Fibroblast of the aortic adventitia (primary cell): ENCODE data around the gene TRPM1. TPM values are rescaled to one million over a fixed set of nuclear protein-coding genes. Genes with fewer than 3 reads are reported as not detected.

Source experiments
- DNase-seq: peaks from one replicate; pipeline ENCODE4 v3.0.0-alpha.2; 2010; ENCODE audit warnings: low read depth
- H3K4me3 ChIP-seq: 2 replicates; pipeline ENCODE4 v1.5.1; 2011; ENCODE audit warnings: low read depth, mild to moderate bottlenecking, control low read depth, low read length, moderate library complexity
- CTCF ChIP-seq: IDR thresholded peaks from 2 replicates; pipeline ENCODE4 v1.5.1; 2011; ENCODE audit warnings: mild to moderate bottlenecking, low read length, control low read depth, inconsistent platforms; ENCODE audit not compliant: insufficient read depth
- total RNA-seq: library from RNA; depleted of rRNA; stranded (reverse); fragments of >200 nt; gene quantifications from 2 replicates; pipeline ENCODE4 v1.2.3, GENCODE V29; 2012; ENCODE audit warnings: low replicate concordance

TRPM1 gene
- total RNA-seq, 1 donor: not detected

GRCh38 chr15:31069360-31070000 is 32.0 kb downstream of the TRPM1 start:
- H3K4me3 ChIP-seq: no peak overlapping the region
- DNase-seq: peak; percentile 43
- no peak for TF ChIP-seq CTCF

GRCh38 chr15:31067890-31068603 is 33.5 kb downstream of the TRPM1 start:
- no peak overlapping the region for H3K4me3 ChIP-seq
- DNase-seq: no peak
- no peak for TF ChIP-seq CTCF

GRCh38 chr15:31065824-31066223 is 35.7 kb downstream of the TRPM1 start:
- DNase-seq: no peak
- H3K4me3 ChIP-seq: no peak overlapping the region
- TF ChIP-seq CTCF: no peak

- no peak for TF ChIP-seq CTCF
- DNase-seq: no peak
- H3K4me3 ChIP-seq: no peak overlapping the region
Measured at GRCh38 chr15:31062911-31063310, 38.6 kb downstream of the TRPM1 start.

GRCh38 chr15:31062310-31062847 is 39.1 kb downstream of the TRPM1 start:
- DNase-seq: no peak
- H3K4me3 ChIP-seq: no peak overlapping the region

More at GRCh38 chr15:31062310-31062847, 39.1 kb downstream of the TRPM1 start:
- TF ChIP-seq CTCF: no peak
